Tibial artery (tissue), 4 donors: ENCODE results near the gene M1AP.

Source experiments
- DNase-seq, 2 donors: peaks; one replicate each; pipeline ENCODE4 v3.0.0-alpha.2; 2019
- H3K27ac ChIP-seq, 2 donors: fragments of 200-600 bp; sonication (generic) in 1 of 2; 1 replicate in 1 of 2; 2 replicates in 1 of 2; pipeline ENCODE4 v1.5.1; 2018 to 2019; ENCODE audit warnings: mild to moderate bottlenecking in 1 of 2
- H3K27me3 ChIP-seq, 2 donors: fragments of 200-600 bp; sonication (generic) in 1 of 2; one replicate each; pipeline versions ENCODE4 v1.5.1 to v1.6.0; 2016 to 2019
- H3K36me3 ChIP-seq, 3 donors: fragments of 200-600 bp; sonication (generic) in 2 of 3; one replicate each; pipeline ENCODE4 v1.5.1; 2016 to 2019; ENCODE audit warnings: mild to moderate bottlenecking in 2 of 3
- H3K4me1 ChIP-seq, 4 donors: fragments of 200-600 bp; sonication (generic) in 2 of 4; 1 replicate in 3 of 4; 2 replicates in 1 of 4; pipeline ENCODE4 v1.5.1; 2016 to 2019
- H3K4me3 ChIP-seq, 2 donors: fragments of 200-600 bp; sonication (generic) in 1 of 2; 1 replicate in 1 of 2; 2 replicates in 1 of 2; pipeline ENCODE4 v1.5.1; 2018 to 2019; ENCODE audit warnings: mild to moderate bottlenecking in 2 of 2
- H3K9me3 ChIP-seq, 3 donors: fragments of 200-600 bp; sonication (generic) in 1 of 3; one replicate each; pipeline ENCODE4 v1.5.1; 2016 to 2019
- CTCF ChIP-seq, 2 experiments: fragments of 200-600 bp in 1 of 2; fragments of 450-650 bp in 1 of 2; IDR thresholded peaks; one replicate each; pipeline ENCODE4 v1.5.1; 2017 to 2019; ENCODE audit warnings: antibody characterized with exemption in 2 of 2, mild to moderate bottlenecking in 1 of 2, moderate library complexity in 1 of 2
- intact Hi-C: fragments of 100-400 bp; cut with DNase I; formaldehyde crosslinking; loops from one replicate; pipeline ENCODE4 v1.15.0; 2023; ENCODE audit warnings: low total_unique reads

M1AP gene

GRCh38 chr2:74653985-74654882, 6.1 kb upstream of the M1AP start, which contains the start of gene SEMA4F:
TSS of gene SEMA4F (plus strand) at chr2:74654247. CDS start at chr2:74654377, 130 bp downstream.
- Histone ChIP-seq H3K4me1 (peaks cover 0 to 10% (median 8%) of the 10 kb centered on the region in 4 donors), H3K9me3 (no peaks in the 10 kb centered on the region), H3K4me3 (peak within 1 kb of the TSS; percentile 69 to 87), H3K27ac (peak within 1 kb of the TSS; percentile 63 to 73), H3K27me3 (peaks cover 0 to under 1% of the 10 kb centered on the region in 2 donors), H3K36me3 (peaks cover 0 to 20% (median 0%) of the 10 kb centered on the region in 3 donors)
- intact Hi-C loops = no loop called here
- TF ChIP-seq CTCF (IDR thresholded peaks at IDR 0.05) = no peak
- DNase-seq = peak; percentile 95 to 98

GRCh38 chr2:74653589-74653984, 5.5 kb upstream of the M1AP start:
- Histone ChIP-seq H3K27me3 (peaks cover 0 to 7% of the 10 kb centered on the region in 2 donors), H3K4me1 (peaks cover 0 to 10% (median 8%) of the 10 kb centered on the region in 4 donors), H3K9me3 (no peaks in the 10 kb centered on the region), H3K27ac (no peak overlapping the region), H3K4me3 (peak overlapping the region; percentile 69 to 87), H3K36me3 (peaks cover 0 to 13% (median 0%) of the 10 kb centered on the region in 3 donors)
- intact Hi-C loops = no loop called here
- no peak for TF ChIP-seq CTCF (IDR thresholded peaks at IDR 0.05)
- DNase-seq = no peak

- no peak for TF ChIP-seq CTCF (IDR thresholded peaks at IDR 0.05)
- Histone ChIP-seq H3K27me3 (peaks cover 0 to 29% of the 10 kb centered on the region in 2 donors), H3K36me3 (no peaks in the 10 kb centered on the region), H3K4me3 (no peak overlapping the region), H3K27ac (no peak overlapping the region), H3K9me3 (no peaks in the 10 kb centered on the region), H3K4me1 (no peaks in the 10 kb centered on the region)
- intact Hi-C loops = no loop called here
- no peak for DNase-seq
Measured at GRCh38 chr2:74646834-74647482, 1.2 kb downstream of the M1AP start.

- intact Hi-C loops = no loop called here
- no peaks in the 10 kb centered on the region for H3K9me3 ChIP-seq
- no peaks in the 10 kb centered on the region for H3K4me1 ChIP-seq
- no peak overlapping the region for H3K4me3 ChIP-seq
- peaks cover 0 to 34% of the 10 kb centered on the region in 2 donors for H3K27me3 ChIP-seq
- no peak for TF ChIP-seq CTCF (IDR thresholded peaks at IDR 0.05)
- H3K27ac ChIP-seq = no peak overlapping the region
- no peaks in the 10 kb centered on the region for H3K36me3 ChIP-seq
- no peak for DNase-seq
Measured at GRCh38 chr2:74646201-74646600, 1.9 kb downstream of the M1AP start.

- Histone ChIP-seq H3K27ac (no peak overlapping the region), H3K36me3 (no peaks in the 10 kb centered on the region), H3K27me3 (peaks cover 0 to 34% of the 10 kb centered on the region in 2 donors), H3K4me3 (no peak overlapping the region), H3K9me3 (no peaks in the 10 kb centered on the region), H3K4me1 (no peaks in the 10 kb centered on the region)
- no peak for DNase-seq
- intact Hi-C loops = no loop called here
- no peak for TF ChIP-seq CTCF (IDR thresholded peaks at IDR 0.05)
Measured at GRCh38 chr2:74645344-74645743, 2.8 kb downstream of the M1AP start.
